Body of pancreas (tissue), 4 donors: Measurements from ENCODE around the gene CRYBB1.

Experiments used
- CTCF ChIP-seq, 7 experiments: fragments of 450-650 bp in 4 of 7; fragments of 200-600 bp in 3 of 7; sonication (generic) in 3 of 7; IDR thresholded peaks; one replicate each; pipeline ENCODE4 v1.5.1; 2016 to 2019; ENCODE audit warnings: antibody characterized with exemption in 7 of 7
- POLR2A ChIP-seq, 3 donors: fragments of 450-650 bp; IDR thresholded peaks; one replicate each; pipeline ENCODE4 v1.6.1; 2016; ENCODE audit warnings: antibody characterized with exemption in 3 of 3, mild to moderate bottlenecking in 2 of 3

GRCh38 chr22:26635117-26635516 is 17.3 kb upstream of the CRYBB1 start:
- no peak for TF ChIP-seq POLR2A (IDR thresholded peaks at IDR 0.05)
- no peak for TF ChIP-seq CTCF (IDR thresholded peaks at IDR 0.05)
